Adipocyte (in vitro differentiated cells): Measurements from ENCODE around the gene GPD1L.

Experiments
- DNase-seq: peaks from one replicate; pipeline ENCODE4 v3.0.0-alpha.2; 2015; ENCODE audit warnings: low read depth
- H3K27me3 ChIP-seq: replicated peaks from 2 replicates; pipeline ENCODE4 v1.7.0; 2013; ENCODE audit warnings: mild to moderate bottlenecking, low read length, moderate library complexity; ENCODE audit not compliant: control insufficient read depth, insufficient read depth
- H3K36me3 ChIP-seq: 2 replicates; pipeline ENCODE4 v1.7.0; 2013; ENCODE audit warnings: low read length, mild to moderate bottlenecking, moderate library complexity; ENCODE audit not compliant: control insufficient read depth, insufficient read depth, severe bottlenecking
- H3K4me1 ChIP-seq: 2 replicates; pipeline ENCODE4 v1.7.0; 2013; ENCODE audit warnings: mild to moderate bottlenecking, low read length, moderate library complexity; ENCODE audit not compliant: control insufficient read depth, insufficient read depth
- H3K4me3 ChIP-seq: 2 replicates; pipeline ENCODE4 v1.7.0; 2013; ENCODE audit warnings: mild to moderate bottlenecking, low read length, moderate library complexity
- H3K9ac ChIP-seq: 2 replicates; pipeline ENCODE4 v1.7.0; 2013; ENCODE audit warnings: mild to moderate bottlenecking, low read length, moderate library complexity
- H3K9me3 ChIP-seq: 2 replicates; pipeline ENCODE4 v1.7.0; 2013; ENCODE audit warnings: mild to moderate bottlenecking, low read length, moderate library complexity; ENCODE audit not compliant: control insufficient read depth

Gene GPD1L

GRCh38 chr3:32120471-32120870 is 14.1 kb downstream of the GPD1L start:
- Histone ChIP-seq H3K4me1 (peaks cover 6% of the 10 kb centered on the region), H3K27me3 (no peaks in the 10 kb centered on the region), H3K9me3 (no peaks in the 10 kb centered on the region), H3K36me3 (no peaks in the 10 kb centered on the region), H3K9ac (no peak overlapping the region), H3K4me3 (no peak overlapping the region)
- no peak for DNase-seq

DNA sequence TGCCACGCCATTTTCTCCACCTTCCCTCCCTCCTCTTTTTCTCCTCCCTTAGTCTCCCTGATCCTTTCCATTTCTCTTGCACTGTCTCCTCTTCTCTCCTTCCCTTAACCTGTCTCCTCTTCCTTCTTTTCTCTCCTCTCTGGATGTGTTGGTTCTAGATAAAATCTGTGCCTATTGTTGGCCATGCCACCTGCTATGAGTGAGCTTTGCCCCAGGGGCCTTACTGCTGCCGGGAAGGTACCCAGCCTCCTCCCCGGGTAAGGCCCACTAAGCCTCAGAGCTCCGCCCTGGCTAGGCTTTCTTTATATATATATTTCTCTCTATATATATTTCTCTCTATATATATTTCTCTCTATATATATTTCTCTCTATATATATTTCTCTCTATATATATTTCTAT is 14.7 kb downstream of the GPD1L start:
- H3K4me1 ChIP-seq: peaks cover 7% of the 10 kb centered on the region
- no peak overlapping the region for H3K9ac ChIP-seq
- no peak overlapping the region for H3K4me3 ChIP-seq
- H3K27me3 ChIP-seq: no peaks in the 10 kb centered on the region
- H3K36me3 ChIP-seq: no peaks in the 10 kb centered on the region
- no peaks in the 10 kb centered on the region for H3K9me3 ChIP-seq
- DNase-seq: no peak

- Histone ChIP-seq H3K9me3 (no peaks in the 10 kb centered on the region), H3K4me1 (peaks cover 18% of the 10 kb centered on the region), H3K27me3 (no peaks in the 10 kb centered on the region), H3K36me3 (no peaks in the 10 kb centered on the region), H3K4me3 (no peak overlapping the region), H3K9ac (no peak overlapping the region)
- DNase-seq: no peak
These were observed 17.2 kb downstream of the GPD1L start for GRCh38 chr3:32123620-32124019.

DNA sequence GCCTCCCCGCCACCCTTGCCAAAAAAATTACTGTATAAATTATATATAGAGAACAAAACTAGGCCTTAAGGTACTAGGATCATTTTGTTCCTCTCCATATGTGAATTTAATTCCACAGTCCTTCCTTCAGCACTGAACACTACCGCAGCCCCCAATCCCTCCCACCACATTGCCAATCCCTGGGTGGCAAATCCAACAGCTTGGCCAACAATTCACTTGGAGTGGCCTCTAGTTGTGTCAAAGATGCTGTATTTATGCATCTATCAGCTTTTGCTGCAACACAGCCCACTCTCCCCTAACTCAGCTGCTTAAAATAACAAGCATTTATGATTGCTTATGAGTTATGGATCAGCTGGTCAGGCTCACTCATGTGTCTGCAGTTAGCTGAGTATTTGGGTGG is 18.6 kb downstream of the GPD1L start:
- H3K4me1 ChIP-seq: peaks cover 21% of the 10 kb centered on the region

GRCh38 chr3:32126305-32127015 is 20.0 kb downstream of the GPD1L start:
- H3K27me3 ChIP-seq: no peaks in the 10 kb centered on the region
- H3K9ac ChIP-seq: no peak overlapping the region
- no peak overlapping the region for H3K4me3 ChIP-seq
- H3K36me3 ChIP-seq: peaks cover 6% of the 10 kb centered on the region
- DNase-seq: no peak
- H3K9me3 ChIP-seq: no peaks in the 10 kb centered on the region
- H3K4me1 ChIP-seq: peaks cover 21% of the 10 kb centered on the region

More for the DNA sequence above, 18.6 kb downstream of the GPD1L start:
- Histone ChIP-seq H3K36me3 (no peaks in the 10 kb centered on the region), H3K9me3 (no peaks in the 10 kb centered on the region), H3K9ac (no peak overlapping the region), H3K27me3 (no peaks in the 10 kb centered on the region), H3K4me3 (no peak overlapping the region)
- no peak for DNase-seq

DNA sequence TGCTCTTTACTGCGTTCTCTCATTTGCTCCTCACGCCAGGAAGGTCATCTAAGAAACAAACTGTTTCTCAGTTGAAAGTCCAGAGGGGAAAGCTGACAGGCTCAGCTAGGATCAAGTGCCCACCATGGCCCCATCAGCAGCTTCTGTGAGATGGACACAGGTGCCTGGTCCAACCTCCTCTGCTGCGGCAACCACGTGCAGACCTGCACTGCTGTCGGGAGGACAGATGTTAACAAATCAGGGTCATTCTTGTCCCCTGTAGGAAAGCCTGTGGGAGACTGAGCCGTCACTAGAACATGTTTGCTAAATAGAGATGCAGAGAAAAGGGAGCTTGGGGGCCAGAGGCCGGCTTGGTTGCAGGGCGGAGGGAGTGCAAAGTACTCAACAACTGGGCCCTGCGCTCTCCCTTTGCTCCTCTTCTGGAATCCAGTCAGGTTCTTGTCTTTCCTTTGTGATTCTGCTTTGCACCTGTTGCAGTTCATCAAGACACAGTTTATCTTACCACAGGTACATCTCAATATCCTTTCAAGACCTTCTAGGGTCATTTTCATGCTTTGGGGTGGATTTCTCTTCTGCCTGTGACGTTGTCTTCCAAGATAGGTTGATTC is 20.9 kb downstream of the GPD1L start:
- no peak for DNase-seq
- H3K4me1 ChIP-seq: peaks cover 21% of the 10 kb centered on the region

GRCh38 chr3:32128936-32129335 is 22.5 kb downstream of the GPD1L start:
- H3K36me3 ChIP-seq: peaks cover 11% of the 10 kb centered on the region
- no peak for DNase-seq
- H3K4me3 ChIP-seq: no peak overlapping the region
- peaks cover 21% of the 10 kb centered on the region for H3K4me1 ChIP-seq
- H3K9ac ChIP-seq: no peak overlapping the region
- no peaks in the 10 kb centered on the region for H3K27me3 ChIP-seq
- no peaks in the 10 kb centered on the region for H3K9me3 ChIP-seq

More for the DNA sequence above, 20.9 kb downstream of the GPD1L start:
- H3K4me3 ChIP-seq: no peak overlapping the region
- H3K9me3 ChIP-seq: no peaks in the 10 kb centered on the region
- no peak overlapping the region for H3K9ac ChIP-seq
- peaks cover 9% of the 10 kb centered on the region for H3K36me3 ChIP-seq
- H3K27me3 ChIP-seq: no peaks in the 10 kb centered on the region

DNA sequence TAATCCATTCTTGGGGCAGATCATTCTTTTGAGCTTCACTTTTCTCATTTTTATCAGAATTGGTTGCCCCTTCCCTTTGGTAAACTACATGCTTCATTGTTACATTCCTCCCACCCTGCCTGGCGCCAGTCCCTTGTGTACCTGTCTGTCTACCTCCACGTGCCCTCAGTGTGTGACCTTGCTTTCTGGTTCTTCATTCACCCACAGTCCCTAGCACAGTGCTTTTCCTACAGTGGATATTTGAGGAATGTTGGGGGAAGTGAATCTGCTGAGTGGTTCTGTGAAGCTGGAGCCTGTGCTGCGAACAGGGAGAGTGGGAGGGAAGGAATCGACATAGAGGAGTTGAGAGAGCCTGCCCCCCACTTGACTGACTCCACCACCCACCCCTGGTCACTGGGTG is 23.4 kb downstream of the GPD1L start:
- H3K27me3 ChIP-seq: no peaks in the 10 kb centered on the region
- H3K9me3 ChIP-seq: no peaks in the 10 kb centered on the region
- peaks cover 11% of the 10 kb centered on the region for H3K36me3 ChIP-seq
- H3K4me1 ChIP-seq: peaks cover 21% of the 10 kb centered on the region
- DNase-seq: no peak
- H3K9ac ChIP-seq: no peak overlapping the region
- no peak overlapping the region for H3K4me3 ChIP-seq

DNA sequence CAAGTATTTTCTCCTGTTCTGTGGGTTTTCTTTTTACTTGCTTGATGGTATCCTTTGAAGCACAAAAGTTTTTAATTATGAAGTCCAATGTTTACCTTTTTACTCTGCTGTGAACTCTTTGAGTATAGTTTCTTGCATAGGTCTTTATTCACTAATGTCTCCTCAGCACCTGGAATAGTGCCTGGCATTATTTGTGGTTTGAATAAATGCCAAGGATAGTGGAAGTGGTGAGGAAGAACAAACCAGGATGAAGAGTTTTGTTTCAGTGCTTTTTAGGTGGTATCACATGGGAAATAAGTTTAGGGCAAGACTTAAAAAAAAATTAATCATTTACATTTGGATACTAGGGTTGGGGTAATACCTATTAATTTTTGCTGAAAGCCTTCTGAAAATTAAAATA is 25.7 kb downstream of the GPD1L start:
- H3K4me3 ChIP-seq: no peak overlapping the region
- no peak overlapping the region for H3K9ac ChIP-seq
- H3K4me1 ChIP-seq: peaks cover 15% of the 10 kb centered on the region
- DNase-seq: no peak
- no peaks in the 10 kb centered on the region for H3K27me3 ChIP-seq
- H3K9me3 ChIP-seq: no peaks in the 10 kb centered on the region
- peaks cover 11% of the 10 kb centered on the region for H3K36me3 ChIP-seq

GRCh38 chr3:32132706-32133105 is 26.3 kb downstream of the GPD1L start:
- Histone ChIP-seq H3K4me3 (no peak overlapping the region), H3K4me1 (peaks cover 12% of the 10 kb centered on the region), H3K9ac (no peak overlapping the region), H3K9me3 (no peaks in the 10 kb centered on the region), H3K36me3 (peaks cover 11% of the 10 kb centered on the region), H3K27me3 (no peaks in the 10 kb centered on the region)
- DNase-seq: no peak

GRCh38 chr3:32136703-32137102 is 30.3 kb downstream of the GPD1L start:
- DNase-seq: no peak
- H3K27me3 ChIP-seq: no peaks in the 10 kb centered on the region
- H3K4me1 ChIP-seq: no peaks in the 10 kb centered on the region
- no peak overlapping the region for H3K9ac ChIP-seq
- no peak overlapping the region for H3K4me3 ChIP-seq
- H3K9me3 ChIP-seq: no peaks in the 10 kb centered on the region
- peaks cover 19% of the 10 kb centered on the region for H3K36me3 ChIP-seq
